WTC11 (cell line): ENCODE results near the gene RTL1. TPM values are rescaled to one million over a fixed set of nuclear protein-coding genes. Genes with fewer than 3 reads are reported as not detected.

Source experiments
- ATAC-seq: fragments of 200-7000 bp; cut with Tn5 transposase; 2 replicates; pipeline ENCODE4 v1.10.0; 2021; ENCODE audit warnings: mild to moderate bottlenecking, moderate library complexity
- CTCF ChIA-PET: fragments of 300-600 bp; sonication (Branson Sonifier 250); formaldehyde crosslinking; loops from one replicate; lab custom pipeline; 2021; ENCODE audit warnings: antibody characterized with exemption; lab: Charles Lee
- POLR2A ChIA-PET: fragments of 350-600 bp; sonication (Branson Sonifier 250); formaldehyde crosslinking; loops from one replicate; lab custom pipeline; 2021; ENCODE audit warnings: antibody characterized with exemption; lab: Charles Lee
- DNase-seq: peaks from one replicate; pipeline ENCODE4 v3.0.0; 2021; ENCODE audit warnings: low spot score
- H3K27ac Mint-ChIP-seq: 2 replicates; pipeline ENCODE4 v1.8.0; 2021; ENCODE audit warnings: mixed read lengths
- H3K27me3 Mint-ChIP-seq: 2 replicates; pipeline ENCODE4 v1.8.0; 2021; ENCODE audit warnings: low read depth, mild to moderate bottlenecking, moderate library complexity, mixed read lengths
- H3K36me3 Mint-ChIP-seq: 2 replicates; pipeline ENCODE4 v1.8.0; 2021; ENCODE audit warnings: mixed read lengths
- H3K4me1 Mint-ChIP-seq: 2 replicates; pipeline ENCODE4 v1.8.0; 2022; ENCODE audit warnings: mixed read lengths
- H3K4me3 Mint-ChIP-seq: 2 replicates; pipeline ENCODE4 v1.8.0; 2021; ENCODE audit warnings: mild to moderate bottlenecking, moderate library complexity, mixed read lengths
- H3K9me3 Mint-ChIP-seq: 2 replicates; pipeline ENCODE4 v1.8.0; 2021; ENCODE audit warnings: mixed read lengths
- ATF1 ChIP-seq: sonication (generic); formaldehyde crosslinking; IDR thresholded peaks from 2 replicates; pipeline ENCODE4 v1.8.1; 2023; ENCODE audit warnings: mild to moderate bottlenecking, moderate library complexity, missing genetic modification reagents
- CBFB ChIP-seq: sonication (generic); formaldehyde crosslinking; IDR thresholded peaks from 2 replicates; pipeline ENCODE4 v1.8.1; 2022; ENCODE audit warnings: mild to moderate bottlenecking, low read depth, missing genetic modification reagents
- CREB1 ChIP-seq: sonication (generic); formaldehyde crosslinking; IDR thresholded peaks from 2 replicates; pipeline ENCODE4 v1.8.0; 2023; ENCODE audit warnings: mild to moderate bottlenecking, missing genetic modification reagents
- CTCF ChIP-seq: fragments of 200-600 bp; IDR thresholded peaks from 2 replicates; pipeline ENCODE4 v1.8.0; 2022; ENCODE audit warnings: antibody characterized with exemption
- E2F5 ChIP-seq: sonication (generic); formaldehyde crosslinking; IDR thresholded peaks from 2 replicates; pipeline ENCODE4 v1.8.1; 2022; ENCODE audit warnings: mild to moderate bottlenecking, moderate library complexity, missing genetic modification reagents
- FOXJ3 ChIP-seq: sonication (generic); formaldehyde crosslinking; IDR thresholded peaks from 2 replicates; pipeline ENCODE4 v1.9.0; 2021; ENCODE audit warnings: missing genetic modification reagents, mild to moderate bottlenecking, borderline replicate concordance
- IRF2 ChIP-seq: sonication (generic); formaldehyde crosslinking; IDR thresholded peaks from 2 replicates; pipeline ENCODE4 v1.8.0; 2022; ENCODE audit warnings: low read depth, missing genetic modification reagents, borderline replicate concordance
- JUN ChIP-seq: sonication (generic); formaldehyde crosslinking; IDR thresholded peaks from 2 replicates; pipeline ENCODE4 v1.8.0; 2023; ENCODE audit warnings: mild to moderate bottlenecking, missing genetic modification reagents
- NR1H2 ChIP-seq: sonication (generic); formaldehyde crosslinking; IDR thresholded peaks from 2 replicates; pipeline ENCODE4 v1.9.0; 2021; ENCODE audit warnings: mild to moderate bottlenecking, moderate library complexity, missing genetic modification reagents
- RELA ChIP-seq: sonication (generic); formaldehyde crosslinking; IDR thresholded peaks from 2 replicates; pipeline ENCODE4 v1.8.1; 2022; ENCODE audit warnings: missing genetic modification reagents, mild to moderate bottlenecking, borderline replicate concordance
- SMAD3 ChIP-seq: sonication (generic); formaldehyde crosslinking; IDR thresholded peaks from 2 replicates; pipeline ENCODE4 v1.8.0; 2022; ENCODE audit warnings: missing genetic modification reagents, mild to moderate bottlenecking, borderline replicate concordance
- TP53 ChIP-seq: sonication (generic); formaldehyde crosslinking; IDR thresholded peaks from 2 replicates; pipeline ENCODE4 v1.8.1; 2023; ENCODE audit warnings: mild to moderate bottlenecking, missing genetic modification reagents
- ZBTB21 ChIP-seq: sonication (generic); formaldehyde crosslinking; IDR thresholded peaks from 2 replicates; pipeline ENCODE4 v1.8.1; 2023; ENCODE audit warnings: mild to moderate bottlenecking, missing genetic modification reagents, borderline replicate concordance
- ZNF416 ChIP-seq: fragments of 250-450 bp; sonication (Bioruptor Pico); IDR thresholded peaks from 2 replicates; pipeline ENCODE4 v1.9.0; 2021; ENCODE audit warnings: mild to moderate bottlenecking, inconsistent platforms
- total RNA-seq: library from RNA; stranded (reverse); gene quantifications from 3 replicates; pipeline ENCODE4 v1.2.3, GENCODE V29; 2021
- TF ChIP-seq, protein P1 (sequence below): sonication (generic); formaldehyde crosslinking; conservative IDR thresholded peaks from 2 replicates; pipeline ENCODE4 v1.8.1; 2022; ENCODE audit warnings: mild to moderate bottlenecking, missing genetic modification reagents
- TF ChIP-seq, protein P2 (sequence below): sonication (generic); formaldehyde crosslinking; IDR thresholded peaks from 2 replicates; pipeline ENCODE4 v1.8.0; 2022; ENCODE audit warnings: missing genetic modification reagents

Gene RTL1
- total RNA-seq, 1 experiment from 2014 or later, result 0.07 TPM

- TF ChIP-seq RELA (CRISPR knock-in tag) (no peak), CBFB (CRISPR knock-in tag) (no peak)
- TF ChIP-seq, protein P1, sequence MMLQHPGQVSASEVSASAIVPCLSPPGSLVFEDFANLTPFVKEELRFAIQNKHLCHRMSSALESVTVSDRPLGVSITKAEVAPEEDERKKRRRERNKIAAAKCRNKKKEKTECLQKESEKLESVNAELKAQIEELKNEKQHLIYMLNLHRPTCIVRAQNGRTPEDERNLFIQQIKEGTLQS (CRISPR knock-in tag), result no peak
- TF ChIP-seq, protein P2, sequence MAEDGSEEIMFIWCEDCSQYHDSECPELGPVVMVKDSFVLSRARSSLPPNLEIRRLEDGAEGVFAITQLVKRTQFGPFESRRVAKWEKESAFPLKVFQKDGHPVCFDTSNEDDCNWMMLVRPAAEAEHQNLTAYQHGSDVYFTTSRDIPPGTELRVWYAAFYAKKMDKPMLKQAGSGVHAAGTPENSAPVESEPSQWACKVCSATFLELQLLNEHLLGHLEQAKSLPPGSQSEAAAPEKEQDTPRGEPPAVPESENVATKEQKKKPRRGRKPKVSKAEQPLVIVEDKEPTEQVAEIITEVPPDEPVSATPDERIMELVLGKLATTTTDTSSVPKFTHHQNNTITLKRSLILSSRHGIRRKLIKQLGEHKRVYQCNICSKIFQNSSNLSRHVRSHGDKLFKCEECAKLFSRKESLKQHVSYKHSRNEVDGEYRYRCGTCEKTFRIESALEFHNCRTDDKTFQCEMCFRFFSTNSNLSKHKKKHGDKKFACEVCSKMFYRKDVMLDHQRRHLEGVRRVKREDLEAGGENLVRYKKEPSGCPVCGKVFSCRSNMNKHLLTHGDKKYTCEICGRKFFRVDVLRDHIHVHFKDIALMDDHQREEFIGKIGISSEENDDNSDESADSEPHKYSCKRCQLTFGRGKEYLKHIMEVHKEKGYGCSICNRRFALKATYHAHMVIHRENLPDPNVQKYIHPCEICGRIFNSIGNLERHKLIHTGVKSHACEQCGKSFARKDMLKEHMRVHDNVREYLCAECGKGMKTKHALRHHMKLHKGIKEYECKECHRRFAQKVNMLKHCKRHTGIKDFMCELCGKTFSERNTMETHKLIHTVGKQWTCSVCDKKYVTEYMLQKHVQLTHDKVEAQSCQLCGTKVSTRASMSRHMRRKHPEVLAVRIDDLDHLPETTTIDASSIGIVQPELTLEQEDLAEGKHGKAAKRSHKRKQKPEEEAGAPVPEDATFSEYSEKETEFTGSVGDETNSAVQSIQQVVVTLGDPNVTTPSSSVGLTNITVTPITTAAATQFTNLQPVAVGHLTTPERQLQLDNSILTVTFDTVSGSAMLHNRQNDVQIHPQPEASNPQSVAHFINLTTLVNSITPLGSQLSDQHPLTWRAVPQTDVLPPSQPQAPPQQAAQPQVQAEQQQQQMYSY (CRISPR knock-in tag), result no peak
- TF ChIP-seq, all 79 proteins: peak for 0
Measured at GRCh38 chr14:100893760-100894159, 9.8 kb downstream of the RTL1 start (continued).

DNA sequence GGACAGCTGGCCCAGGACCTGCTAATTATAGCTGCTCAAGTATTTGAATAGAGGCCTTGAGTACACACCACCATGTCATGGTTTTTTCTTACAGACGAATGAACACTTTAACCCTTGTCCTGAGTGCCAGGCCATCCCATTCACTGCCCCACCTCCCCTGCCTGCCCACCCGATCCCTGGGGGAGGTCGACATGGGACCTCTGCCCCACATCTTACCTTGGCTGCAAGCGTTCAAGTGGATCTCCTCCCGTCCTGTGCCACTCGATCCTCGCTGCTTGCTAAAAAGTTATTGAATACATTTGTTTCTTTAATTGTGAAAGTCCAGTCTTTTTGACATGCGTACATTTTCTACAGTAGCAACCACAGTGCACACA lies 10.3 kb downstream of the RTL1 start:
- Mint-ChIP-seq H3K4me3 (no peak overlapping the region), H3K27me3 (no peaks in the 10 kb centered on the region), H3K27ac (no peak overlapping the region; the same call in 1 of the 2 replicates), H3K9me3 (no peaks in the 10 kb centered on the region), H3K4me1 (peaks cover 23% of the 10 kb centered on the region), H3K36me3 (peaks cover 26% of the 10 kb centered on the region)
- ATAC-seq (no peak), DNase-seq (no peak)
- POLR2A ChIA-PET, result no interaction called here
- CTCF ChIA-PET, result no interaction called here
- TF ChIP-seq SMAD3, result no peak
- TF ChIP-seq ZNF416 (CRISPR knock-in tag), result no peak
- no peak for TF ChIP-seq ZBTB21 (CRISPR knock-in tag)
- TF ChIP-seq FOXJ3 (CRISPR knock-in tag), result no peak
- TF ChIP-seq TP53 (CRISPR knock-in tag), result no peak
- no peak for TF ChIP-seq IRF2 (CRISPR knock-in tag)

- Mint-ChIP-seq H3K27ac (no peak overlapping the region), H3K27me3 (no peaks in the 10 kb centered on the region), H3K4me1 (peaks cover 24% of the 10 kb centered on the region), H3K4me3 (no peak overlapping the region), H3K36me3 (peaks cover 31% of the 10 kb centered on the region), H3K9me3 (no peaks in the 10 kb centered on the region)
- ChIA-PET POLR2A (interaction anchor here (0.5 kb wide), 1 partner anchor 237 kb away, joined by 6 read pairs; no protein-coding TSS in a partner anchor), CTCF (no interaction called here)
- TF ChIP-seq E2F5 (CRISPR knock-in tag) (no peak), CREB1 (CRISPR knock-in tag) (no peak), JUN (CRISPR knock-in tag) (no peak), ATF1 (CRISPR knock-in tag) (no peak), CBFB (CRISPR knock-in tag) (no peak), NR1H2 (CRISPR knock-in tag) (no peak), CTCF (no peak), RELA (CRISPR knock-in tag) (no peak)
- ATAC-seq, result no peak
- DNase-seq, result peak; percentile 2
Measured at GRCh38 chr14:100892496-100893227, 10.9 kb downstream of the RTL1 start.
